ENCODE data around the gene ITFG1. TPM values are rescaled to one million over a fixed set of nuclear protein-coding genes. Genes with fewer than 3 reads are reported as not detected.
"Not testable (repeated sequence)": the region's sequence is repeated elsewhere in the genome, so short reads cannot be mapped to it uniquely, and the experiment has no call there.

ITFG1 gene
- total RNA-seq, 4 donors from 2014 or later, result 32.5 to 63.1 (median 43.1) TPM

GRCh38 chr16:47366228-47366627, 94.6 kb downstream of the ITFG1 start:
- ATAC-seq (ENCODE audit: low FRiP score) (no peak), DNase-seq (ENCODE audit: low spot score) (no peak)
- no peak for TF ChIP-seq CTCF (IDR thresholded peaks at IDR 0.05)

- no peak for ATAC-seq (ENCODE audit: low FRiP score)
- TF ChIP-seq CTCF (IDR thresholded peaks at IDR 0.05), result no peak
- DNase-seq (ENCODE audit: low spot score), result no peak
These were observed 97.1 kb downstream of the ITFG1 start for GRCh38 chr16:47363761-47364160.

GRCh38 chr16:47359478-47359877, 101.4 kb downstream of the ITFG1 start:
- ATAC-seq (ENCODE audit: low FRiP score) (no peak), DNase-seq (ENCODE audit: low spot score) (no peak)
- no peak for TF ChIP-seq CTCF (IDR thresholded peaks at IDR 0.05)

DNA sequence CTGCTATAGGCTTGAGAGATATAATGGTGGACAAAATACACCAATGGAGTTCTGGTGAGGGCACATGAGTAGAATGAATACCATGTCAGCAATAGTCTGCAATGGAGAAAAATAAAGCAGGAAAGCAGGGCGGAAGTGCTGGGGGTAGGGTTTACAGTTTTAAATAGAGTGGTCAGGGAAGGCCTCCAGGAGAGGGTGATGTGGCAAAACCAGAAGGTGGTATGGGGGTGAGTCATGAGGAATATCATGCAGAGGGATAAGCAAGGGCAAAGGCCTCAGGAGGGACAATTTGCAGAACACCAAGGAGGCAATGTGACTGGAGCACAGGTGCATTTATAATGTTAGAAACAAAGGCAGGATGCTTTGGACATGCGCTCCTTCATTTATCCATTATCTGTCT, 102.0 kb downstream of the ITFG1 start:
- DNase-seq (ENCODE audit: low spot score), result no peak
- ATAC-seq (ENCODE audit: low FRiP score), result no peak
- no peak for TF ChIP-seq CTCF (IDR thresholded peaks at IDR 0.05)

DNA sequence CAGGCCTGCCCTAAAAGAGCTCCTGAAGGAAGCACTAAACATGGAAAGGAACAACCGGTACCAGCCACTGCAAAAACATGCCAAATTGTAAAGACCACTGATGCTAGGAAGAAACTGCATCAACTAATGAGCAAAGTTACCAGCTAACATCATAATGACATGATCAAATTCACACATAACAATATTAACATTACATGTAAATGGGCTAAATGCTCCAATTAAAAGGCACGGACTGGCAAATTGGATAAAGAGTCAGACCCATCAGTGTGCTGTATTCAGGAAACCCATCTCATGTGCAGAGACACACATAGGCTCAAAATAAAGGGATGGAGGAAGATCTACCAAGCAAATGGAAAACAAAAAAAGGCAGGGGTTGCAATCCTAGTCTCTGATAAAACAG, 111.8 kb downstream of the ITFG1 start:
- ATAC-seq (ENCODE audit: low FRiP score); DNase-seq (ENCODE audit: low spot score): not testable (repeated sequence)

GRCh38 chr16:47347021-47347696, 113.7 kb downstream of the ITFG1 start:
- ATAC-seq (ENCODE audit: low FRiP score); DNase-seq (ENCODE audit: low spot score): not testable (repeated sequence)

- DNase-seq (ENCODE audit: low spot score) (no peak), ATAC-seq (ENCODE audit: low FRiP score) (no peak)
- no peak for TF ChIP-seq CTCF (IDR thresholded peaks at IDR 0.05)
These were observed 118.8 kb downstream of the ITFG1 start for GRCh38 chr16:47342055-47342454.

- not testable (repeated sequence) for ATAC-seq (ENCODE audit: low FRiP score); DNase-seq (ENCODE audit: low spot score)
These were observed 130.3 kb downstream of the ITFG1 start for GRCh38 chr16:47330562-47330961.

- not testable (repeated sequence) for ATAC-seq (ENCODE audit: low FRiP score); DNase-seq (ENCODE audit: low spot score)
These were observed 136.6 kb downstream of the ITFG1 start for GRCh38 chr16:47324309-47324708.
